IMR-90 (cell line): Measurements from ENCODE around the gene CD300LG.

Experiments used
- CHD1 ChIP-seq: IDR thresholded peaks from 2 replicates; pipeline ENCODE4 v1.6.1; 2012; ENCODE audit warnings: low read depth, low read length, improper control_type of control experiment
- CTCF ChIP-seq: conservative IDR thresholded peaks from 2 replicates; pipeline ENCODE4 v1.5.1; 2012; ENCODE audit warnings: mild to moderate bottlenecking, low read depth, low read length, improper control_type of control experiment
- FOS ChIP-seq: fragments of 150-350 bp; IDR thresholded peaks from 2 replicates; pipeline ENCODE4 v1.6.1; 2016; ENCODE audit warnings: low read depth, low read length
- MAFK ChIP-seq: IDR thresholded peaks from 2 replicates; pipeline ENCODE4 v1.6.1; 2012; ENCODE audit warnings: low read depth, low read length, improper control_type of control experiment
- RFX5 ChIP-seq: IDR thresholded peaks from 2 replicates; pipeline ENCODE4 v1.8.0; 2012; ENCODE audit warnings: low read depth, mild to moderate bottlenecking, low read length, moderate library complexity

- TF ChIP-seq CTCF (no peak), RFX5 (no peak), FOS (no peak), MAFK (no peak), CHD1 (no peak)
Measured at GRCh38 chr17:43817826-43818225, 29.1 kb upstream of the CD300LG start.
